ENCODE data around the gene GABRB2.

Gene GABRB2

DNA sequence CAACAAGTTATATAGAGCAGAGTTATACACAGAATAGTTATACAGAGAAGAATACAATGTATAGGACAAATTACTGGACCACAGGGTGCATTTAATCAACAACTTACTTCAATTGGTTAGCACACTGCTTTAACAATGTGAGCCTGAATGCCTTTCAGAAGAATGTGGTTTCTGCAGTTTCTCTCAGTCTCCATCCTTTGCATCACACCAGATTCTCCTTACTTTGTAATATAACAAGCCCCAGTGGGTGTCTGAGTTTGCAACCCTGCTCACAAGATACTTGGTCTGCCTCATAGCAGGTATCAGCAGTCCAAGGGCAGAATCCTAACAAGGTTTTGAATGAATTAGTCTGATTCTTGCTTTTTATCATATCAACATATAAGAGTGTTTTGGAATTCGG lies 114.6 kb downstream of the GABRB2 start:
- TF ChIP-seq, protein P1, sequence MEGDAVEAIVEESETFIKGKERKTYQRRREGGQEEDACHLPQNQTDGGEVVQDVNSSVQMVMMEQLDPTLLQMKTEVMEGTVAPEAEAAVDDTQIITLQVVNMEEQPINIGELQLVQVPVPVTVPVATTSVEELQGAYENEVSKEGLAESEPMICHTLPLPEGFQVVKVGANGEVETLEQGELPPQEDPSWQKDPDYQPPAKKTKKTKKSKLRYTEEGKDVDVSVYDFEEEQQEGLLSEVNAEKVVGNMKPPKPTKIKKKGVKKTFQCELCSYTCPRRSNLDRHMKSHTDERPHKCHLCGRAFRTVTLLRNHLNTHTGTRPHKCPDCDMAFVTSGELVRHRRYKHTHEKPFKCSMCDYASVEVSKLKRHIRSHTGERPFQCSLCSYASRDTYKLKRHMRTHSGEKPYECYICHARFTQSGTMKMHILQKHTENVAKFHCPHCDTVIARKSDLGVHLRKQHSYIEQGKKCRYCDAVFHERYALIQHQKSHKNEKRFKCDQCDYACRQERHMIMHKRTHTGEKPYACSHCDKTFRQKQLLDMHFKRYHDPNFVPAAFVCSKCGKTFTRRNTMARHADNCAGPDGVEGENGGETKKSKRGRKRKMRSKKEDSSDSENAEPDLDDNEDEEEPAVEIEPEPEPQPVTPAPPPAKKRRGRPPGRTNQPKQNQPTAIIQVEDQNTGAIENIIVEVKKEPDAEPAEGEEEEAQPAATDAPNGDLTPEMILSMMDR (IDR thresholded peaks at IDR 0.05; ENCODE audit: borderline replicate concordance, extremely low read depth, low read length, poor library complexity, severe bottlenecking), result no peak
- no peak for TF ChIP-seq EZH2 (IDR thresholded peaks at IDR 0.05; ENCODE audit: borderline replicate concordance, low read depth, low read length, severe bottlenecking)
- ATAC-seq (ENCODE audit: insufficient read depth, low read depth), result no peak
- DNase-seq, result no peak
- Histone ChIP-seq H2AFZ (ENCODE audit: low read depth, low read length) (no peak overlapping the region), H3K4me2 (ENCODE audit: insufficient read depth, low read length) (no peak overlapping the region), H3K9me3 (ENCODE audit: insufficient read depth, low read length, severe bottlenecking) (no peaks in the 10 kb centered on the region), H3K27me3 (ENCODE audit: insufficient read depth, low read length, poor library complexity) (no peaks in the 10 kb centered on the region), H4K20me1 (ENCODE audit: insufficient read depth, low read length) (no peaks in the 10 kb centered on the region), H3K9ac (ENCODE audit: low read depth, low read length) (no peak overlapping the region), H3K79me2 (ENCODE audit: insufficient read depth, low read length) (no peaks in the 10 kb centered on the region), H3K4me1 (ENCODE audit: insufficient read depth, low read length) (no peaks in the 10 kb centered on the region), H3K27ac (ENCODE audit: low read length) (no peak overlapping the region), H3K4me3 (ENCODE audit: low read depth in 1 of 2, low read length in 2 of 2) (no peak overlapping the region), H3K36me3 (ENCODE audit: insufficient read depth, low read length) (no peaks in the 10 kb centered on the region)

DNA sequence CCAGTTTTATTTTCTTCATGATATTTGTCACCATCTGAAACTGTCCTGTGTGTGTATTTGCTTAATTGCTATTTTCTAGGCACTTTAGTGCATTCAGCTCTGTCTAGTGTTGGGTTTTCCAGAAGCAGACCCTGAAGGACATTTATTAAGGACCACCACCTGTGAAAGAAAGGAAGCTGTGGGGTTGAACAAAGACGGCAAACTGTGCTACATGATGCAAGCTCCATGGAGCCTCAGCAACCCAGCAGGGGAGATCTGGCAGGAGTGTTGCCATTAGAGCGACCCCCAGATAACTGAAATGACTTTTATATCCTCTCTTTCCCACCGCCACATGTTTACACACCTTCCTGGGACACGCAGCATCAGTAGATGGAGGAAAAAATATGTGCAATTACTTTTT lies 125.5 kb downstream of the GABRB2 start:
- DNase-seq, result no peak
- no peak overlapping the region for H3K4me2 ChIP-seq (ENCODE audit: insufficient read depth, low read length)
- H3K4me1 ChIP-seq (ENCODE audit: insufficient read depth, low read length), result no peaks in the 10 kb centered on the region
- H3K36me3 ChIP-seq (ENCODE audit: insufficient read depth, low read length), result no peaks in the 10 kb centered on the region
- no peaks in the 10 kb centered on the region for H3K9me3 ChIP-seq (ENCODE audit: insufficient read depth, low read length, severe bottlenecking)
- H4K20me1 ChIP-seq (ENCODE audit: insufficient read depth, low read length), result no peaks in the 10 kb centered on the region
- TF ChIP-seq EZH2 (IDR thresholded peaks at IDR 0.05; ENCODE audit: borderline replicate concordance, low read depth, low read length, severe bottlenecking), result no peak
- TF ChIP-seq, protein P1 (IDR thresholded peaks at IDR 0.05; ENCODE audit: borderline replicate concordance, extremely low read depth, low read length, poor library complexity, severe bottlenecking), result no peak
- no peak overlapping the region for H3K27ac ChIP-seq (ENCODE audit: low read length)
- no peak for ATAC-seq (ENCODE audit: insufficient read depth, low read depth)
- no peak overlapping the region for H3K9ac ChIP-seq (ENCODE audit: low read depth, low read length)
- no peaks in the 10 kb centered on the region for H3K27me3 ChIP-seq (ENCODE audit: insufficient read depth, low read length, poor library complexity)
- H3K79me2 ChIP-seq (ENCODE audit: insufficient read depth, low read length), result no peaks in the 10 kb centered on the region
- no peak overlapping the region for H3K4me3 ChIP-seq (ENCODE audit: low read depth in 1 of 2, low read length in 2 of 2)
- H2AFZ ChIP-seq (ENCODE audit: low read depth, low read length), result no peak overlapping the region

DNA sequence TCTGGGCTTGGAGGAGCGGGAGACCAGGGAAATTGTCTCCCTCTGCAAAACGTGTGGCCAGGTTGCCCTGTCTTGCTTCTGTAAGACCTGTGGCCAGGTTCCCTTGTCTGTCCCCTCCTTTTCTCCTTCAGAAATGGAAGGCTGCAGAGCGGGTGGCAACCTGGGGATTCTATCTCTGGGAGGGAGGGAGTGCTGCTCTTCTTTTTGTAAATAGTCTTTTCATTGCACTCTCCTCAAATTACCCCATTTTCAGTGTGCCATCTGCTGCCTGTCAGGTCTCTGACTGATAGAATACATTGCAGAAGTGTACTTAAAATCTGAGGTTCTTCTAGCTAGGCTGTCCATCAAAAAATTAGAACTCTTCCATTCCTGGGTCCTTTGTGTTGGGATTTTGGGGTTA lies 126.0 kb downstream of the GABRB2 start:
- H3K4me1 ChIP-seq (ENCODE audit: insufficient read depth, low read length), result no peaks in the 10 kb centered on the region
- H3K4me2 ChIP-seq (ENCODE audit: insufficient read depth, low read length), result no peak overlapping the region
- H3K79me2 ChIP-seq (ENCODE audit: insufficient read depth, low read length), result no peaks in the 10 kb centered on the region
- ATAC-seq (ENCODE audit: insufficient read depth, low read depth) (no peak), DNase-seq (no peak)
- TF ChIP-seq, protein P1 (IDR thresholded peaks at IDR 0.05; ENCODE audit: borderline replicate concordance, extremely low read depth, low read length, poor library complexity, severe bottlenecking), result no peak
- no peak for TF ChIP-seq EZH2 (IDR thresholded peaks at IDR 0.05; ENCODE audit: borderline replicate concordance, low read depth, low read length, severe bottlenecking)
- no peak overlapping the region for H3K9ac ChIP-seq (ENCODE audit: low read depth, low read length)
- H4K20me1 ChIP-seq (ENCODE audit: insufficient read depth, low read length), result no peaks in the 10 kb centered on the region
- H2AFZ ChIP-seq (ENCODE audit: low read depth, low read length), result no peak overlapping the region
- no peak overlapping the region for H3K27ac ChIP-seq (ENCODE audit: low read length)
- H3K36me3 ChIP-seq (ENCODE audit: insufficient read depth, low read length), result no peaks in the 10 kb centered on the region
- no peaks in the 10 kb centered on the region for H3K9me3 ChIP-seq (ENCODE audit: insufficient read depth, low read length, severe bottlenecking)
- H3K27me3 ChIP-seq (ENCODE audit: insufficient read depth, low read length, poor library complexity), result no peaks in the 10 kb centered on the region
- H3K4me3 ChIP-seq (ENCODE audit: low read depth in 1 of 2, low read length in 2 of 2), result no peak overlapping the region

DNA sequence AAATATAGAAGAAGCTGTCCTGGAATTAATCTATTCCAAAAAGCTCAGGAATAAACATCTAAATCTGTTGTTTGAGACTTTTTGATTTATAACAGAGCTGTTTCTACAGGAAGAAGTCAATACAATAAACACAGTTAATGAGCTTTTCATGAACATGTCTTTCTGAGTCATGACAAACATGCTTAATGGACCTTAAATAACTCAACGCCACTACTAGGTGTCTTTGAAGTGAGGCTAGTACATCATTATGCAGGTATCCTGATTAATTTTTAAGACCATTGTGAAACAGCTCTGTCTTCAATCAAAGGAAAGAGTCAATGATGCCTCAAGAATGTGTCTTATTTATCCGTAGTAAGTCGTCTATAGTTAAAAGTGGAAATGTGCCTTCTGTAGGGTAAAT lies 131.6 kb downstream of the GABRB2 start:
- H4K20me1 ChIP-seq (ENCODE audit: insufficient read depth, low read length), result no peaks in the 10 kb centered on the region
- H3K4me1 ChIP-seq (ENCODE audit: insufficient read depth, low read length), result no peaks in the 10 kb centered on the region
- no peaks in the 10 kb centered on the region for H3K36me3 ChIP-seq (ENCODE audit: insufficient read depth, low read length)
- ATAC-seq (ENCODE audit: insufficient read depth, low read depth), result no peak
- no peak overlapping the region for H3K4me2 ChIP-seq (ENCODE audit: insufficient read depth, low read length)
- H3K9ac ChIP-seq (ENCODE audit: low read depth, low read length), result no peak overlapping the region
- H3K9me3 ChIP-seq (ENCODE audit: insufficient read depth, low read length, severe bottlenecking), result no peaks in the 10 kb centered on the region
- H3K4me3 ChIP-seq (ENCODE audit: low read depth in 1 of 2, low read length in 2 of 2), result no peak overlapping the region
- H3K79me2 ChIP-seq (ENCODE audit: insufficient read depth, low read length), result no peaks in the 10 kb centered on the region
- H3K27ac ChIP-seq (ENCODE audit: low read length), result no peak overlapping the region
- no peaks in the 10 kb centered on the region for H3K27me3 ChIP-seq (ENCODE audit: insufficient read depth, low read length, poor library complexity)
- no peak for TF ChIP-seq EZH2 (IDR thresholded peaks at IDR 0.05; ENCODE audit: borderline replicate concordance, low read depth, low read length, severe bottlenecking)
- TF ChIP-seq, protein P1 (IDR thresholded peaks at IDR 0.05; ENCODE audit: borderline replicate concordance, extremely low read depth, low read length, poor library complexity, severe bottlenecking), result no peak
- no peak for DNase-seq
- H2AFZ ChIP-seq (ENCODE audit: low read depth, low read length), result no peak overlapping the region
